ENCODE data around the gene PIK3R5. TPM values are rescaled to one million over a fixed set of nuclear protein-coding genes. Genes with fewer than 3 reads are reported as not detected.

PIK3R5 gene
- total RNA-seq, 1 donor from 2014 or later = 0.25 TPM

- H3K36me3 Mint-ChIP-seq = no peaks in the 10 kb centered on the region
Measured at GRCh38 chr17:8935191-8935590, 30.3 kb downstream of the PIK3R5 start.

GRCh38 chr17:8934346-8934745 lies 31.2 kb downstream of the PIK3R5 start:
- Mint-ChIP-seq H3K4me3 (no peak overlapping the region), H3K36me3 (no peaks in the 10 kb centered on the region), H3K9me3 (peaks cover 37% of the 10 kb centered on the region), H3K27me3 (ENCODE audit: low read depth) (peaks cover 47% of the 10 kb centered on the region), H3K4me1 (no peaks in the 10 kb centered on the region), H3K27ac (no peak overlapping the region)
- no peak for TF ChIP-seq CTCF (IDR thresholded peaks at IDR 0.05; ENCODE audit: unreplicated experiment)
- DNase-seq (ENCODE audit: low spot score in 2 of 2, unreplicated experiment in 2 of 2) = no peak

More at GRCh38 chr17:8935191-8935590, 30.3 kb downstream of the PIK3R5 start:
- Mint-ChIP-seq H3K4me3 (no peak overlapping the region), H3K27ac (no peak overlapping the region), H3K27me3 (ENCODE audit: low read depth) (peaks cover 54% of the 10 kb centered on the region), H3K9me3 (peaks cover 29% of the 10 kb centered on the region), H3K4me1 (no peaks in the 10 kb centered on the region)
- TF ChIP-seq CTCF (IDR thresholded peaks at IDR 0.05; ENCODE audit: unreplicated experiment) = no peak
- no peak for DNase-seq (ENCODE audit: low spot score in 2 of 2, unreplicated experiment in 2 of 2)

GRCh38 chr17:8930649-8931048 lies 34.9 kb downstream of the PIK3R5 start:
- Mint-ChIP-seq H3K9me3 (peaks cover 42% of the 10 kb centered on the region), H3K4me1 (no peaks in the 10 kb centered on the region), H3K27ac (no peak overlapping the region), H3K36me3 (peaks cover 6% of the 10 kb centered on the region), H3K27me3 (ENCODE audit: low read depth) (peaks cover 25% of the 10 kb centered on the region), H3K4me3 (no peak overlapping the region)
- TF ChIP-seq CTCF (IDR thresholded peaks at IDR 0.05; ENCODE audit: unreplicated experiment) = no peak
- DNase-seq (ENCODE audit: low spot score in 2 of 2, unreplicated experiment in 2 of 2) = no peak

- Mint-ChIP-seq H3K36me3 (peaks cover 6% of the 10 kb centered on the region), H3K4me3 (no peak overlapping the region)
Measured at GRCh38 chr17:8928347-8928746, 37.2 kb downstream of the PIK3R5 start.

GRCh38 chr17:8927395-8927794 lies 38.1 kb downstream of the PIK3R5 start:
- Mint-ChIP-seq H3K4me3 (no peak overlapping the region), H3K36me3 (peaks cover 6% of the 10 kb centered on the region), H3K27me3 (ENCODE audit: low read depth) (peaks cover 24% of the 10 kb centered on the region), H3K9me3 (peaks cover 42% of the 10 kb centered on the region), H3K27ac (no peak overlapping the region), H3K4me1 (no peaks in the 10 kb centered on the region)
- no peak for TF ChIP-seq CTCF (IDR thresholded peaks at IDR 0.05; ENCODE audit: unreplicated experiment)
- DNase-seq (ENCODE audit: low spot score in 2 of 2, unreplicated experiment in 2 of 2) = no peak

More at GRCh38 chr17:8928347-8928746, 37.2 kb downstream of the PIK3R5 start:
- Mint-ChIP-seq H3K9me3 (peaks cover 42% of the 10 kb centered on the region), H3K4me1 (no peaks in the 10 kb centered on the region), H3K27me3 (ENCODE audit: low read depth) (peaks cover 20% of the 10 kb centered on the region), H3K27ac (no peak overlapping the region)
- no peak for TF ChIP-seq CTCF (IDR thresholded peaks at IDR 0.05; ENCODE audit: unreplicated experiment)
- DNase-seq (ENCODE audit: low spot score in 2 of 2, unreplicated experiment in 2 of 2) = no peak

GRCh38 chr17:8925808-8926207 lies 39.7 kb downstream of the PIK3R5 start:
- H3K4me1 Mint-ChIP-seq = no peaks in the 10 kb centered on the region
- peaks cover 15% of the 10 kb centered on the region for H3K27me3 Mint-ChIP-seq (ENCODE audit: low read depth)
- H3K4me3 Mint-ChIP-seq = no peak overlapping the region

More at GRCh38 chr17:8925808-8926207, 39.7 kb downstream of the PIK3R5 start:
- Mint-ChIP-seq H3K36me3 (peaks cover 6% of the 10 kb centered on the region), H3K27ac (no peak overlapping the region), H3K9me3 (peaks cover 30% of the 10 kb centered on the region)
- DNase-seq (ENCODE audit: low spot score in 2 of 2, unreplicated experiment in 2 of 2) = no peak
- TF ChIP-seq CTCF (IDR thresholded peaks at IDR 0.05; ENCODE audit: unreplicated experiment) = no peak

Data from mesothelial cell of epicardium (in vitro differentiated cells).